ENCODE measurements around the gene TMEM179. TPM values are rescaled to one million over a fixed set of nuclear protein-coding genes. Genes with fewer than 3 reads are reported as not detected.
A peak's percentile ranks its signal among the peaks of the same experiment; 100 is the strongest.

TMEM179 gene
- total RNA-seq, 1 experiment from 2014 or later: not detected

DNA sequence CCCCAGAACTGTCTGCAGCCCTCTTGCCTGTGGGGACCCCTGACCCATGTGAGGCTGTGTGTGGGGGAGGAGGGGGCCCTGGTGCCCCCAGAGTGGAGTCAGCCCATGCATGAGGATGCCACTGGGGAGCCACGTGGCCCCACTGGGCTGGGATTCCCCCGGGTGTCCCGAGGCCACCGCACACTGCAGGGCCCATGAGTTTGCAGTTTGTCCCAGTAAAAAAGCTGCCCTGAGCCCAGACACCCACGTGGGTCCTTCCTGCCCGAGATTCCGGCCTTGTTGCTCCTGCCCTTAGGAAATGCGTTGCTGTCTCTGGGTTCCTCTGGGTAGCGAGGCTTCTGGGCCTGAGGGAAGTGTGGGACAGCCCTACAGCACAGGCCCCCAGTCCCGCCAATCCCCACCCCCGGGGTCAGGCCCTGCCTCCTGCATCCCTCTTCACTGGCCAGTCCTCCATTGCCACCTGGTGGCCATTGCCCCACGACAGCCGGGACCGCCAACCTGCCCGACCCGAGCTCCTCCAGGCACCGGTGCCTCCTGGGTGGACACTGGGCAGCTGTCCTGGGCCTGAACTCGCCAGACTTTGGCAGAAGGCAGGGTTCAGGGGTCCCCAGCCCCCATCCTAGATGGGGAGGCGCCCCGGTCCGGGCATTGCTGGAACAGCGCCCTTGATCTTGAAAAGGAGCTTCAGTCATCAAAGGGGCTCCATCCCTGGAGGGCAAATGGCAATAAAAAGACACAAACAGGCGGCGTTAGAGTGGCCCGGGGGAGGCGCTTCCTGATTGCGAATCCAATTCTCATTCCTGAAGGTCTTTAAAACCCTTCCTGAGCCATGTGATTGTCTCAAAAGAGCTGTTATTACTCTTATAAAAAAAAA, 40.6 kb downstream of the TMEM179 start:
- Mint-ChIP-seq H3K4me1 (ENCODE audit: low read depth, unreplicated experiment) (no peaks in the 10 kb centered on the region), H3K4me3 (ENCODE audit: unreplicated experiment) (no peak overlapping the region), H3K36me3 (ENCODE audit: insufficient read depth, unreplicated experiment) (no peaks in the 10 kb centered on the region), H3K9me3 (ENCODE audit: unreplicated experiment) (no peaks in the 10 kb centered on the region), H3K27ac (ENCODE audit: unreplicated experiment) (no peak overlapping the region), H3K27me3 (ENCODE audit: insufficient read depth, unreplicated experiment) (peaks cover 17% of the 10 kb centered on the region)
- H3K9me3 ChIP-seq: no peaks in the 10 kb centered on the region
- H3K27me3 ChIP-seq (replicated peaks; ENCODE audit: control insufficient read depth, insufficient read depth, low read length): 0 out of 2 replicates have a peak, but pooled peaks cover 1% of the 10 kb centered on the region
- DNase-seq: peak; percentile 79 to 85
- ChIA-PET POLR2A (interaction anchor here (0.6 kb wide), 1 partner anchor 213 kb away, joined by 4 read pairs; no protein-coding TSS in a partner anchor), CTCF (interaction anchor here (0.6 to 2.1 kb wide), 10 partner anchors 8 to 486 kb away, joined by 3 to 16 read pairs (median 5); no protein-coding TSS in a partner anchor)
- no peaks in the 10 kb centered on the region for H3K36me3 ChIP-seq (ENCODE audit: control insufficient read depth, insufficient read depth, low read length)
- no TSS peak for BruUV-seq (replicated peaks)
- H3K4me1 ChIP-seq: peaks cover 3% of the 10 kb centered on the region
- no peak overlapping the region for H3K4me3 ChIP-seq (ENCODE audit: low read depth, low read length)
- intact Hi-C loops (cut with micrococcal nuclease; ENCODE audit: unreplicated experiment): loop anchor here (1.0 to 2.0 kb wide), 2 partner anchors 427 to 486 kb away; no protein-coding TSS in a partner anchor
- TF ChIP-seq, protein P1, sequence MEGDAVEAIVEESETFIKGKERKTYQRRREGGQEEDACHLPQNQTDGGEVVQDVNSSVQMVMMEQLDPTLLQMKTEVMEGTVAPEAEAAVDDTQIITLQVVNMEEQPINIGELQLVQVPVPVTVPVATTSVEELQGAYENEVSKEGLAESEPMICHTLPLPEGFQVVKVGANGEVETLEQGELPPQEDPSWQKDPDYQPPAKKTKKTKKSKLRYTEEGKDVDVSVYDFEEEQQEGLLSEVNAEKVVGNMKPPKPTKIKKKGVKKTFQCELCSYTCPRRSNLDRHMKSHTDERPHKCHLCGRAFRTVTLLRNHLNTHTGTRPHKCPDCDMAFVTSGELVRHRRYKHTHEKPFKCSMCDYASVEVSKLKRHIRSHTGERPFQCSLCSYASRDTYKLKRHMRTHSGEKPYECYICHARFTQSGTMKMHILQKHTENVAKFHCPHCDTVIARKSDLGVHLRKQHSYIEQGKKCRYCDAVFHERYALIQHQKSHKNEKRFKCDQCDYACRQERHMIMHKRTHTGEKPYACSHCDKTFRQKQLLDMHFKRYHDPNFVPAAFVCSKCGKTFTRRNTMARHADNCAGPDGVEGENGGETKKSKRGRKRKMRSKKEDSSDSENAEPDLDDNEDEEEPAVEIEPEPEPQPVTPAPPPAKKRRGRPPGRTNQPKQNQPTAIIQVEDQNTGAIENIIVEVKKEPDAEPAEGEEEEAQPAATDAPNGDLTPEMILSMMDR (IDR thresholded peaks at IDR 0.05; ENCODE audit: insufficient read depth in 1 of 2, low read depth in 1 of 2, low read length in 1 of 2, severe bottlenecking in 1 of 2, unreplicated experiment in 1 of 2): peak; percentile 68 to 83

DNA sequence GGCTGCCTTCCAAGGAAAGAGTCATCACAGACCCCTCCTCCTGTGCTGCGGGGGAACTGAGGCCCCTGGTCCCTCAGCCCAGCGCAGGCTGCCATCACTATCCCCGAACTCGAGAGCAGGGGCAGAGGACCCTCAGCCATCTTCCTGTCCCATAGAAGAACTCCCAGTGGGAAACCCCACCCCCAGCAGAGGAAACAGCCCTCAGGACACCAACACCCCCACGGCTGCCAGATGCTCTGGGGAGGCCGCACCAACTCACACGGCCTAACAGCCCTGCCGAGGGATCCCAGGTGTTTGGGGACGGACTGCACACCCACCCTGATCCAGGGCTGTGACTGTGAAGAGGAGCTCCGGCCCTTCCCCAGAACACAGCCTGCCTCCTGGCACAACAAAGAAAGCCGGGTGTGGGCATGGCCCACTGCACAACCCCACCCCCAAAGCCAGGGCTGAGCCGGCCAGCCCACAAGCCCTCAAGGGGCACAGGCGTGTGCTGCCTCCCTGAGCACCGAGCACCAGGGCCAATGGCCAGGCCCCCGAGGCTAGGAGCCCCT, 41.3 kb downstream of the TMEM179 start:
- Mint-ChIP-seq H3K36me3 (ENCODE audit: insufficient read depth, unreplicated experiment) (no peaks in the 10 kb centered on the region), H3K4me3 (ENCODE audit: unreplicated experiment) (no peak overlapping the region), H3K4me1 (ENCODE audit: low read depth, unreplicated experiment) (no peaks in the 10 kb centered on the region), H3K9me3 (ENCODE audit: unreplicated experiment) (no peaks in the 10 kb centered on the region), H3K27ac (ENCODE audit: unreplicated experiment) (no peak overlapping the region), H3K27me3 (ENCODE audit: insufficient read depth, unreplicated experiment) (peaks cover 17% of the 10 kb centered on the region)
- TF ChIP-seq, protein P1 (IDR thresholded peaks at IDR 0.05; ENCODE audit: insufficient read depth in 1 of 2, low read depth in 1 of 2, low read length in 1 of 2, severe bottlenecking in 1 of 2, unreplicated experiment in 1 of 2): no peak
- ChIA-PET CTCF (interaction anchor here (1.5 to 1.7 kb wide), 2 partner anchors 14 to 193 kb away, joined by 7 to 10 read pairs; no protein-coding TSS in a partner anchor), POLR2A (no interaction called here)
- intact Hi-C loops (cut with micrococcal nuclease; ENCODE audit: unreplicated experiment): no loop called here
- peaks cover 3% of the 10 kb centered on the region for H3K4me1 ChIP-seq
- no TSS peak for BruUV-seq (replicated peaks)
- no peaks in the 10 kb centered on the region for H3K36me3 ChIP-seq (ENCODE audit: control insufficient read depth, insufficient read depth, low read length)
- no peak for DNase-seq
- H3K4me3 ChIP-seq (ENCODE audit: low read depth, low read length): no peak overlapping the region
- H3K27me3 ChIP-seq (replicated peaks; ENCODE audit: control insufficient read depth, insufficient read depth, low read length): 0 out of 2 replicates have a peak, but pooled peaks cover 1% of the 10 kb centered on the region
- H3K9me3 ChIP-seq: no peaks in the 10 kb centered on the region

DNA sequence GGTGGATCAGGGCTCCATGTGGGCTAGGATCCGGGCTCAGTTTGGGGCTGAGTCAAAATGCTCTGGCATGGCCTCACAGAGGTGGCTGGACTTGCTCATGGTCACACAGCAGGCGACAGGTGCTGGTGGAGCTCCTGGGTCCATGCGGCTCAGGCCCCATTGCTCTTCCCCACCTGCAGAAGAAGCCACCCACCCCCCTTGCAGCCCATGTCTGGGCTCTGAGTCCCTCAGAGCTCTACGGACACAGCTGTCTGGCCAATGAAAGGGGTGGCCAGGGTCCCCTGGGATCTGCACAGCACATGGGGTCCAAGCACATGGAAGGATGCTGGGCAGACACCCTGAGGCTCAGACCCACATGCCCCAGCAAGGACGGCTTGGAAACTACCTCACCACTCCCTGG, 42.0 kb downstream of the TMEM179 start:
- Mint-ChIP-seq H3K27ac (ENCODE audit: unreplicated experiment) (no peak overlapping the region), H3K27me3 (ENCODE audit: insufficient read depth, unreplicated experiment) (peaks cover 17% of the 10 kb centered on the region), H3K9me3 (ENCODE audit: unreplicated experiment) (no peaks in the 10 kb centered on the region), H3K4me1 (ENCODE audit: low read depth, unreplicated experiment) (no peaks in the 10 kb centered on the region), H3K36me3 (ENCODE audit: insufficient read depth, unreplicated experiment) (no peaks in the 10 kb centered on the region), H3K4me3 (ENCODE audit: unreplicated experiment) (no peak overlapping the region)
- DNase-seq: no peak
- no peaks in the 10 kb centered on the region for H3K9me3 ChIP-seq
- intact Hi-C loops (cut with micrococcal nuclease; ENCODE audit: unreplicated experiment): no loop called here
- ChIA-PET POLR2A (no interaction called here), CTCF (interaction anchor here (0.9 kb wide), 1 partner anchor 16 kb away, joined by 3 read pairs; no protein-coding TSS in a partner anchor)
- peaks cover 3% of the 10 kb centered on the region for H3K4me1 ChIP-seq
- BruUV-seq (replicated peaks): no TSS peak
- TF ChIP-seq, protein P1 (IDR thresholded peaks at IDR 0.05; ENCODE audit: insufficient read depth in 1 of 2, low read depth in 1 of 2, low read length in 1 of 2, severe bottlenecking in 1 of 2, unreplicated experiment in 1 of 2): no peak
- H3K36me3 ChIP-seq (ENCODE audit: control insufficient read depth, insufficient read depth, low read length): no peaks in the 10 kb centered on the region
- H3K27me3 ChIP-seq (replicated peaks; ENCODE audit: control insufficient read depth, insufficient read depth, low read length): peaks cover 2% of the 10 kb centered on the region
- H3K4me3 ChIP-seq (ENCODE audit: low read depth, low read length): no peak overlapping the region

Data from Caco-2 (cell line).